HG02840 (cell line): ENCODE results near the gene MARCHF10.

Experiments used
- ATAC-seq: cut with Tn5 transposase; IDR thresholded peaks from one replicate; pipeline ENCODE4 v1.9.1; 2021; ENCODE audit warnings: mild to moderate bottlenecking, moderate library complexity, moderate number of reproducible peaks; ENCODE audit not compliant: unreplicated experiment, low FRiP score

Gene MARCHF10

GRCh38 chr17:62755141-62755851 is 52.8 kb downstream of the MARCHF10 start:
- no peak for ATAC-seq

GRCh38 chr17:62754631-62755030 is 53.5 kb downstream of the MARCHF10 start:
- no peak for ATAC-seq

- ATAC-seq, result no peak
These were observed 54.6 kb downstream of the MARCHF10 start for GRCh38 chr17:62753562-62753961.

GRCh38 chr17:62751060-62751691 is 56.9 kb downstream of the MARCHF10 start:
- ATAC-seq, result no peak

DNA sequence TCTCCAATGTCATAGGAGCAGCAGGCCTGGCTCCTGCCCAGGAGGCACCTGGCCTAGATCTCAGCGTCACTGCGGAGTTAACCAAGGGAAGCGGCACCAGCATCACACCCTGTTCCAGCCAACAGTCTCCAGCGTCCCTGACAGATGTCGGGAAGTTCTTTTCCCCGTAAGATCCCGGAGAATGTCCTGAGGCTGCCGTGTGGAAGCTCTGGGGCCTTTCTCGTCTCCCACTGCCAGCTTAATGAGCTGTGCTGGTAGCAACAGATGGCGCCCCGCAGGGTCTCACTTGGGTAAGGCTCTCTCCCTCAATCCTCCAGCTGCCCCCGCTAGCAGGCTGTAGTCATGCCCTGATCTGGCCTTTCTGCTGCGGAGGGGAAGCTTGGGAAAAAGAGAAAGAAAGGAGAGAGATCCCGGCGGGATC is 57.5 kb downstream of the MARCHF10 start:
- no peak for ATAC-seq

DNA sequence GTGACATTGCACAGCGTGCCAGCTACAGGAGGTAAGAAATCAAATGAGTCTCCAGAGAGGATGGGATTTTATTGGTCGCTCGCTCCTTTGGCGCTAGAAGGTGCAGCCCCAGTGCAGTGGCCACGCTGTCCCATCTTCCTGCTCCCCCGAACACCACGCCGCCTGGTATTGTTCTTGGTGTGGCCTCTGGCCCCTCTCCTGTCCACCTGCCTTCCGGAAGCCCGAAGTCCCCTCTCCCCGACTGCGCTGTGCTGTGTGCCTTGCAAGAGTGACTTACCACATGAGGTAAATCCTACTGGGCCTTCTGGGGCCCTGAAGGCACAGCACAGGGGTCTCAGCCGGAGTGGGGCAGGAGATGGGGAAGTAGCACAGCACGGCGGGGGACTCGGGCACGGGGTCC is 58.2 kb downstream of the MARCHF10 start:
- ATAC-seq, result no peak

GRCh38 chr17:62746941-62747340 is 61.2 kb downstream of the MARCHF10 start:
- no peak for ATAC-seq

DNA sequence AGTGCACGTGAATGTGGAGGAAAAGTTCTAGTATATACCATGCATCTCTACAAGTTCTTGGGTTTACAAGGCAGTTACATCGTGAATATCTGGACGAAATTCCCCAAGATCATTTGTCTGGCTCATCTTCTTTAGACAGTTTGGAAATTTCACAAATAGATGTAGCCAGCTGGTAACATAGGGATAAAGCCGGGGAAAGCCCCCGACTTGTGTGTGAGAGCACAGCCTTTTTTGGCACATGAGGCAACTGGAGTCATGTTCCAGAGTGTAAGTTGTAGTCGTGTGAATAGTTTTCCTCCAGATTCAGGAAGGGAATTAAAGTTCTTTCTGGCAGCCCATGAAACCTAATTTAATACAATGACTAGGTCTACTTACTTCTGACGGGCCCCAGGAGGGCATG is 62.3 kb downstream of the MARCHF10 start:
- no peak for ATAC-seq

DNA sequence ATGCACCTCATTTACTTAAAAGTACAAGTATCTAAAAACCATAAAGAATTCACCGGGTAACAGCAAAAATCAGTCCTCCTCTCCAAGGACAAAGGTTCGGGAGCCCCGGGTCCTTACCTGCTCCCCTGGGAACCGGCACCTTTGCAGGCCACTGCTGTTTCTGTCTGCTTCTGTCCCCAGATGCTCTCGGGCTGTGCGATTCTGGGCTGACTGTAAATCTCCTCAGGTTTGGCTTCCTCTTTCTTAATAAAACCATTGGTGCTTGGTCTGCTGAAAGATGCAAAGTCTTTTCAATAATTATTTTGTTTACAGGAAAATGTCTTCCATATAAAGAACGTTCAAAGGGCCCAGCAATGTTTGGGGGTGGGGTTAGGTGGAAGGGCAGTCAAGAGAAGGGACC is 63.9 kb downstream of the MARCHF10 start:
- no peak for ATAC-seq

- no peak for ATAC-seq
These were observed 66.8 kb downstream of the MARCHF10 start for GRCh38 chr17:62741290-62741689.

DNA sequence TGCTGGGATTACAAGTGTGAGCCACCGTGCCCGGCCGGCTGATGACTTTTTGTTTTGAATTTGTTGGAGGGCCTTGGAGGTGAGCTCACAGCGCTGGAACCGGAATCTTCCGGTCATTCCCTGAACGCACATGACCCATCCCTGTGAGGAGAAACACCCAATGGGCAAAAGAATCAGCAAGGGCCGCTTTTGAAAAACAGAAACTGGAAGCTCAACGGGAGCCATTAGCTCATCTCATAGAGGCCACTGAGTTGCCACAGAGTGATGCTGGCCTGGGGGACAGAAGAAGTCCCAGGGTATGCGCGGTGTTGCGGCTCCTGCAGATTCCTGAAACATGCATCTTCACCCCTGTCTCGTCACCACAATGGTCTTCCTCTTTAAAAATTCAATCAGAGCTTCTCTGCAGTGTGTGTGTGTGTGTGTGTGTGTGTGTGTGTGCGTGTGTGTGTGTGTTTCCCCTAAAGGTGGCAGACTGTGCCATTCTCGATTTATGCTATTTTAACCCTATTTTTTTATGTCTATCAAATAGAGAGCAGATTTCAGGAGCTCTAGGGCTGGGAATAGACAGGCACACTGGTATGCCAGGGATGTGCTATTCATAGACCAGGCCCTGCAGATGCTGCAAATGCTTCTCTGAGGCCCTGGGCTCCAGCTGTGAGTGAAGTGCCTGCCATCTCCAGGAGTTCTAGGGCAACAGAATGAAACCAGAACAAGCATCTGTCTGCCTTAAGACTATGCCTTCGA is 68.3 kb downstream of the MARCHF10 start:
- no peak for ATAC-seq

- no peak for ATAC-seq
These were observed 69.8 kb downstream of the MARCHF10 start for GRCh38 chr17:62738281-62738680.

- ATAC-seq, result no peak
These were observed 70.6 kb downstream of the MARCHF10 start for GRCh38 chr17:62737513-62737912.

DNA sequence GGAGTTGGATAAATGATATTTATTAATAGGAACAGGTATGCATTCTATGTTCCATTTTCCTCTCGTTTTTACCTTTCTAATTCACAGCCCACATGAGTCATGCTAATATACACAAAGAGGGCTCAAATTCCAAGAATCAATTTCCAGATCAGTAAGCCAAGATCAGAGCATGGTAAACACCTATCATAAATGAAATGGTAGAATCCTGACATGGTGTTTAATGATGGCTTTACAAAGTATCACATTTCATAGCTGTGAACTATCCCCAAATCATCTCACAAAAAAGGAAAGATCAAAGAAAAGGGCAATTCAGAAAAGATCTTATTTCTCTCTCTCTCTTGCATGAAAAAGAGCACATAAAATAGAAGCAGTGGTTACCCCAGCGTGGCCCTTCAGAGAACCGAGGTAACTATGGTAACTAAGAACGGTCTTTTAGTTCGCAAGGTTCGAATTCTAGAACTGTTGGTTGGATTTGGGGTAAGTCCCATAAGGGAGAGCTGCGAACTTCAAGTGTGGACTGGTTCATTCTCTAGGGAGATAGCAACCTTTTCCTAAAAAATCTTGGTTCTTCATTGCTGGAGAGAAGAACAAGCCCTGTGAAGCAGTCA is 73.0 kb downstream of the MARCHF10 start:
- ATAC-seq, result no peak

- no peak for ATAC-seq
These were observed 76.0 kb downstream of the MARCHF10 start for GRCh38 chr17:62732125-62732524.

DNA sequence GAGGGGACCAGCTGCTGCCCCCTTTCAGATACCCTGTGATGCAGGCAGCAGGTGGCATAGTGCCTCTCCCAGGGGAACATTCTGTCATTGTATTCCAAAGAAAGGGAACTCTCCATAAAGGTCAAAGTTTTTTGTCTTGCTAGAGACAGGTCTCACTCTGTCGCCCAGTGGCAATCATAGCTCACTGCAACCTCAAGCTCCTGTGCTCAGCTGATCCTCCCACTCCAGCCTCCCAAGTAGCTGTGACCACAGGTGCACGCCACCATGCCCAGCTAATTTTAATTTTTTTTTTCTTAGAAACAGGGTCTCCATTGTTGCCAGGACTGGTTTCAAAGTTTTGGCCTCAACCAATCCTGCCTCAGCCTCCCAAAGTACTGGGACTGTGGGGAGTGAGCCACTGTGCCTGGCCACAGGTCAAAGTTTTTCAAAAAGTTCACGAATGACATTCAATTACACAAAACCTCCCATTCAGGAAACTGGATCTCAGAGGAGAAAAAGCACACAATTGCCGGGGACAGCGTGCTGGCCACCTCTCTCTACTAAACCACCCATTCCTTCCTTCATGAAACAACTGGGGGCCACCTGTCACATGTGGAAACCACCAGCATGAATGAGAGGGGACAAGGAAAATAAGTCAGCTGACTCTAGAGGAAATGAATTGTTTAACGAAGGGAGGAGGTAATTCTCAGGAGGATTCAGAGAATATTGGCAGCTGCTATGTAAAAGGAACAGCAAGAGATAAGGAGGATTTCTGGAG is 80.0 kb downstream of the MARCHF10 start:
- no peak for ATAC-seq

GRCh38 chr17:62725791-62726249 is 82.3 kb downstream of the MARCHF10 start:
- no peak for ATAC-seq

GRCh38 chr17:62724398-62725146 is 83.5 kb downstream of the MARCHF10 start:
- ATAC-seq, result peak; percentile 89

DNA sequence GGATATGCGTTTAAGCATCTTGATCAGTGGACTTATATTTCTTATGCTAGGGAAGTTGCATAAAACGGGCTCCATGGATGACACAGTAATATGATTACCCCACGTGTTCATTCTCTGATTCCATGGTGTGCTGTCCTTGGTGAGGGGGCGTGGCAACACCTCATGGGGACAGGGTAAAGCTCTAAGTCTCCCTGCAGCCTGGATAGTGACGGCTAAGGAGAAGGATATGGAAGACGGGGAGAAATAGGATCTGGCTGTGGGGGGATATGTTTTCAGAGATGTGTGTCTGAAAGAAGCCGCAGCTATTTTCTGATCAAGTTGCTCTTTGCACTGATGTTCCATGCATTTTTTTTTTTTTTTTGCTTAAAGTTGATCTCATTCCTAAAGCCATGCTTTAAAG is 84.3 kb downstream of the MARCHF10 start:
- ATAC-seq, result no peak

- ATAC-seq, result no peak
These were observed 85.5 kb downstream of the MARCHF10 start for GRCh38 chr17:62722625-62723024.
